ENCODE data around the gene CDC37.

GRCh38 chr19:10378124-10378523 lies 25.2 kb downstream of the CDC37 start:
- TF ChIP-seq CTCF (IDR thresholded peaks at IDR 0.05) = no peak
- no peak for TF ChIP-seq POLR2A (IDR thresholded peaks at IDR 0.05)

All from heart left ventricle (tissue), 13 donors.